Measurements from ENCODE around the gene LYSMD2. TPM values are rescaled to one million over a fixed set of nuclear protein-coding genes. Genes with fewer than 3 reads are reported as not detected.

Gene LYSMD2
- total RNA-seq, result 11.4 and 13.2 TPM in 2 replicates

GRCh38 chr15:51737522-51738305, at the start of gene LYSMD2:
LYSMD2 (minus strand) TSS chr15:51737655; CDS start chr15:51737622, 33 bp downstream.

GRCh38 chr15:51750792-51751696, 13.6 kb upstream of the LYSMD2 start, which contains the start of gene TMOD2:
TMOD2 (plus strand) TSS chr15:51751597; CDS start chr15:51766442, 14,845 bp downstream.

GRCh38 chr15:51681303-51681963, 56.0 kb downstream of the LYSMD2 start, which contains the start of gene SCG3:
SCG3 (plus strand) TSS chr15:51681503; CDS start chr15:51681756, 253 bp downstream.

Other genes with a start within 250 kb of the LYSMD2 start
- gene DMXL2, start 114.9 kb downstream of the LYSMD2 start, total RNA-seq, result 11.8 and 15.2 TPM in 2 replicates
- 0.10 TPM in 1 of 2 replicates, not detected in the other for gene SCG3, start 56.2 kb downstream of the LYSMD2 start, total RNA-seq
- gene TMOD2, start 13.9 kb upstream of the LYSMD2 start, total RNA-seq, result 10.5 and 11.9 TPM in 2 replicates
- gene TMOD3, start 92.0 kb upstream of the LYSMD2 start, total RNA-seq, result 79.0 and 80.4 TPM in 2 replicates
- gene LEO1, start 234.1 kb upstream of the LYSMD2 start, total RNA-seq, result 14.7 and 24.3 TPM in 2 replicates

Measured in vein endothelial cell (primary cell).